HepG2 (cell line): ENCODE results near the gene VWCE. TPM values are rescaled to one million over a fixed set of nuclear protein-coding genes. Genes with fewer than 3 reads are reported as not detected.

ENCODE experiments used
- ARNTL ChIP-seq: sonication (generic); formaldehyde crosslinking; IDR thresholded peaks from 2 replicates; pipeline ENCODE4 v1.4.0; 2020; ENCODE audit warnings: mild to moderate bottlenecking, missing genetic modification reagents
- ATF7-NPFF ChIP-seq: sonication (generic); formaldehyde crosslinking; IDR thresholded peaks from 2 replicates; pipeline ENCODE4 v1.8.1; 2023; ENCODE audit warnings: mild to moderate bottlenecking, low read depth, missing genetic modification reagents, moderate library complexity
- BATF2 ChIP-seq: sonication (generic); formaldehyde crosslinking; IDR thresholded peaks from 2 replicates; pipeline ENCODE4 v1.8.0; 2022; ENCODE audit warnings: mild to moderate bottlenecking, missing genetic modification reagents, moderate library complexity
- CENPT ChIP-seq: sonication (generic); formaldehyde crosslinking; IDR thresholded peaks from 2 replicates; pipeline ENCODE4 v1.8.0; 2022; ENCODE audit warnings: low read depth, mild to moderate bottlenecking, moderate library complexity, missing genetic modification reagents
- DNMT3B ChIP-seq: conservative IDR thresholded peaks from 2 replicates; pipeline ENCODE4 v1.6.1; 2016; ENCODE audit warnings: missing biosample characterization, control low read depth
- MIXL1 ChIP-seq: IDR thresholded peaks from 2 replicates; pipeline ENCODE4 v1.6.1; 2016
- POGK ChIP-seq: sonication (generic); formaldehyde crosslinking; conservative IDR thresholded peaks from 2 replicates; pipeline ENCODE4 v1.8.0; 2022; ENCODE audit warnings: mild to moderate bottlenecking, moderate library complexity, missing genetic modification reagents
- SMC3 ChIP-seq: IDR thresholded peaks from 2 replicates; pipeline ENCODE4 v1.6.1; 2011; ENCODE audit warnings: low read length, improper control_type of control experiment
- SOX13 ChIP-seq, 3 experiments: fragments of 450-650 bp in 1 of 3; sonication (generic) in 1 of 3; formaldehyde crosslinking in 1 of 3; IDR thresholded peaks in 2 of 3; conservative IDR thresholded peaks in 1 of 3; 2 replicates each; pipeline versions ENCODE4 v1.5.0 to v1.6.1; 2016 to 2020; ENCODE audit warnings: antibody characterized with exemption in 1 of 3, mild to moderate bottlenecking in 1 of 3, missing compliant biosample characterization in 1 of 3, missing genetic modification reagents in 1 of 3, moderate library complexity in 1 of 3
- TAF15 ChIP-seq: fragments of 200-400 bp; formaldehyde crosslinking; IDR thresholded peaks from one replicate; pipeline ENCODE4 v1.6.1; 2018; ENCODE audit warnings: mild to moderate bottlenecking, low read depth, low read length; ENCODE audit not compliant: poor library complexity, severe bottlenecking
- TBP ChIP-seq: sonication (generic); formaldehyde crosslinking; IDR thresholded peaks from 2 replicates; pipeline ENCODE4 v1.5.0; 2020; ENCODE audit warnings: missing genetic modification reagents
- THAP11 ChIP-seq: IDR thresholded peaks from 2 replicates; pipeline ENCODE4 v1.6.1; 2016; ENCODE audit warnings: missing biosample characterization, missing genetic modification reagents
- ZBTB33 ChIP-seq: sonication (generic); formaldehyde crosslinking; IDR thresholded peaks from 2 replicates; pipeline ENCODE4 v1.4.0; 2020; ENCODE audit warnings: missing genetic modification reagents
- ZFP1 ChIP-seq: IDR thresholded peaks from 2 replicates; pipeline ENCODE4 v1.6.1; 2016
- ZMAT3 ChIP-seq: sonication (generic); formaldehyde crosslinking; conservative IDR thresholded peaks from 2 replicates; pipeline ENCODE4 v1.7.0; 2021; ENCODE audit warnings: missing genetic modification reagents
- ZMYM2 ChIP-seq: sonication (generic); formaldehyde crosslinking; IDR thresholded peaks from 2 replicates; pipeline ENCODE4 v1.8.0; 2022; ENCODE audit warnings: mild to moderate bottlenecking, missing genetic modification reagents
- ZNF431 ChIP-seq: sonication (generic); formaldehyde crosslinking; IDR thresholded peaks from 2 replicates; pipeline ENCODE4 v1.9.0; 2022; ENCODE audit warnings: missing genetic modification reagents, low read depth, mild to moderate bottlenecking, borderline replicate concordance
- ZNF788 ChIP-seq: sonication (generic); formaldehyde crosslinking; IDR thresholded peaks from 2 replicates; pipeline ENCODE4 v1.5.0; 2020; ENCODE audit warnings: mild to moderate bottlenecking, missing genetic modification reagents, borderline replicate concordance
- ZNF816 ChIP-seq: sonication (generic); formaldehyde crosslinking; IDR thresholded peaks from 2 replicates; pipeline ENCODE4 v1.8.0; 2022; ENCODE audit warnings: missing genetic modification reagents, mild to moderate bottlenecking, borderline replicate concordance
- ZSCAN12 ChIP-seq: sonication (generic); formaldehyde crosslinking; IDR thresholded peaks from 2 replicates; pipeline ENCODE4 v1.9.0; 2021; ENCODE audit warnings: mild to moderate bottlenecking, missing genetic modification reagents
- polyA plus RNA-seq, 8 experiments: library from polyadenylated mRNA; depleted of rRNA in 3 of 8; stranded (reverse) in 7 of 8; unstranded in 1 of 8; fragments of >200 nt; fragmentation: Illumina TruSeq in 4 of 8; extraction: Trizol in 4 of 8; gene quantifications; 2 replicates each; pipeline versions ENCODE4 v1.2.1 to v1.2.3, GENCODE V29; 2011 to 2016; ENCODE audit warnings: low read depth in 4 of 8, missing spikeins in 1 of 8, mixed read lengths in 1 of 8; ENCODE audit not compliant: insufficient read depth in 1 of 8
- total RNA-seq, 5 experiments: library from RNA; depleted of rRNA; stranded (reverse); fragments of >200 nt; fragmentation: Illumina TruSeq; extraction: Trizol; gene quantifications; 2 replicates each; pipeline ENCODE4 v1.2.3, GENCODE V29; 2016; ENCODE audit warnings: low read depth in 1 of 5
- TF ChIP-seq, protein P1 (sequence below): sonication (generic); formaldehyde crosslinking; IDR thresholded peaks from 2 replicates; pipeline ENCODE4 v1.4.0; 2020; ENCODE audit warnings: missing genetic modification reagents, borderline replicate concordance

The VWCE gene
- total and polyA plus RNA-seq, 2 of the 13 experiments (the other 11 are each of a cell fraction or from before 2014, with no cell fraction given): 27.6 to 58.3 TPM

GRCh38 chr11:61294717-61295595 is at the start of gene VWCE (continued):
- TF ChIP-seq POGK (peak; percentile 54), ATF7-NPFF (CRISPR knock-in tag) (no peak), ZBTB33 (no peak), TAF15 (no peak), ZNF816 (CRISPR knock-in tag) (peak; percentile 93; the same call in 1 of the 2 replicates), DNMT3B (CRISPR knock-in tag) (no peak), ZFP1 (CRISPR knock-in tag) (no peak), ARNTL (CRISPR knock-in tag) (no peak; the same call in none of the 2 replicates), SMC3 (no peak), SOX13 (IDR thresholded peaks at IDR 0.05) (no peak), SOX13 (CRISPR knock-in tag; conservative IDR thresholded peaks at IDR 0.05 in 1 of 2, IDR thresholded peaks at IDR 0.05 in 1 of 2) (peak in 1 of 2 experiments; percentile 48; a peak in 1 of 4 replicates), ZSCAN12 (CRISPR knock-in tag) (no peak), ZNF431 (no peak), CENPT (CRISPR knock-in tag) (no peak), TBP (CRISPR knock-in tag) (no peak), ZMAT3 (peak; percentile 74), BATF2 (CRISPR knock-in tag) (peak; percentile 63), ZNF788 (CRISPR knock-in tag) (peak; percentile 13; the same call in 1 of the 2 replicates), THAP11 (CRISPR knock-in tag) (peak; percentile 35; the same call in 1 of the 2 replicates), ZMYM2 (CRISPR knock-in tag) (no peak), MIXL1 (CRISPR knock-in tag) (no peak)
- TF ChIP-seq, protein P1, sequence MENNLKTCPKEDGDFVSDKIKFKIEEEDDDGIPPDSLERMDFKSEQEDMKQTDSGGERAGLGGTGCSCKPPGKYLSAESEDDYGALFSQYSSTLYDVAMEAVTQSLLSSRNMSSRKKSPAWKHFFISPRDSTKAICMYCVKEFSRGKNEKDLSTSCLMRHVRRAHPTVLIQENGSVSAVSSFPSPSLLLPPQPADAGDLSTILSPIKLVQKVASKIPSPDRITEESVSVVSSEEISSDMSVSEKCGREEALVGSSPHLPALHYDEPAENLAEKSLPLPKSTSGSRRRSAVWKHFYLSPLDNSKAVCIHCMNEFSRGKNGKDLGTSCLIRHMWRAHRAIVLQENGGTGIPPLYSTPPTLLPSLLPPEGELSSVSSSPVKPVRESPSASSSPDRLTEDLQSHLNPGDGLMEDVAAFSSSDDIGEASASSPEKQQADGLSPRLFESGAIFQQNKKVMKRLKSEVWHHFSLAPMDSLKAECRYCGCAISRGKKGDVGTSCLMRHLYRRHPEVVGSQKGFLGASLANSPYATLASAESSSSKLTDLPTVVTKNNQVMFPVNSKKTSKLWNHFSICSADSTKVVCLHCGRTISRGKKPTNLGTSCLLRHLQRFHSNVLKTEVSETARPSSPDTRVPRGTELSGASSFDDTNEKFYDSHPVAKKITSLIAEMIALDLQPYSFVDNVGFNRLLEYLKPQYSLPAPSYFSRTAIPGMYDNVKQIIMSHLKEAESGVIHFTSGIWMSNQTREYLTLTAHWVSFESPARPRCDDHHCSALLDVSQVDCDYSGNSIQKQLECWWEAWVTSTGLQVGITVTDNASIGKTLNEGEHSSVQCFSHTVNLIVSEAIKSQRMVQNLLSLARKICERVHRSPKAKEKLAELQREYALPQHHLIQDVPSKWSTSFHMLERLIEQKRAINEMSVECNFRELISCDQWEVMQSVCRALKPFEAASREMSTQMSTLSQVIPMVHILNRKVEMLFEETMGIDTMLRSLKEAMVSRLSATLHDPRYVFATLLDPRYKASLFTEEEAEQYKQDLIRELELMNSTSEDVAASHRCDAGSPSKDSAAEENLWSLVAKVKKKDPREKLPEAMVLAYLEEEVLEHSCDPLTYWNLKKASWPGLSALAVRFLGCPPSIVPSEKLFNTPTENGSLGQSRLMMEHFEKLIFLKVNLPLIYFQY: peak; percentile 49; the same call in 1 of the 2 replicates
